GDM1 (cell line): Measurements from ENCODE around the gene TSPAN12.
"Not testable (repeated sequence)": the region's sequence is repeated elsewhere in the genome, so short reads cannot be mapped to it uniquely, and the experiment has no call there.

Source experiments
- DNase-seq: peaks from one replicate; lab custom pipeline; 2025; lab: John Stamatoyannopoulos, UW

Gene TSPAN12

GRCh38 chr7:120805636-120806388 is 52.1 kb downstream of the TSPAN12 start:
- DNase-seq, result peak; percentile 28

- no peak for DNase-seq
Measured at GRCh38 chr7:120802751-120803150, 55.2 kb downstream of the TSPAN12 start.

- no peak for DNase-seq
Measured at GRCh38 chr7:120799813-120800475, 58.0 kb downstream of the TSPAN12 start.

- DNase-seq, result no peak
Measured at GRCh38 chr7:120799147-120799546, 58.8 kb downstream of the TSPAN12 start.

- DNase-seq, result no peak
Measured at GRCh38 chr7:120797026-120797645, 60.8 kb downstream of the TSPAN12 start.

- no peak for DNase-seq
Measured at GRCh38 chr7:120794106-120794729, 63.7 kb downstream of the TSPAN12 start.

- DNase-seq, result no peak
Measured at GRCh38 chr7:120793213-120793936, 64.6 kb downstream of the TSPAN12 start.

GRCh38 chr7:120792861-120793130 is 65.1 kb downstream of the TSPAN12 start:
- no peak for DNase-seq

- peak; percentile 26 for DNase-seq
Measured at GRCh38 chr7:120792091-120792860, 65.7 kb downstream of the TSPAN12 start.

GRCh38 chr7:120785095-120785494 is 72.8 kb downstream of the TSPAN12 start:
- DNase-seq, result no peak

- no peak for DNase-seq
Measured at GRCh38 chr7:120783721-120784120, 74.2 kb downstream of the TSPAN12 start.

GRCh38 chr7:120783273-120783672 is 74.7 kb downstream of the TSPAN12 start:
- no peak for DNase-seq

GRCh38 chr7:120781924-120782323 is 76.0 kb downstream of the TSPAN12 start:
- not testable (repeated sequence) for DNase-seq

GRCh38 chr7:120780938-120781337 is 77.0 kb downstream of the TSPAN12 start:
- DNase-seq, result no peak

- DNase-seq, result not testable (repeated sequence)
Measured at GRCh38 chr7:120780451-120780850, 77.5 kb downstream of the TSPAN12 start.

- not testable (repeated sequence) for DNase-seq
Measured at GRCh38 chr7:120779078-120779477, 78.9 kb downstream of the TSPAN12 start.

GRCh38 chr7:120775755-120776154 is 82.2 kb downstream of the TSPAN12 start:
- DNase-seq, result no peak

- DNase-seq, result no peak
Measured at GRCh38 chr7:120774481-120774880, 83.5 kb downstream of the TSPAN12 start.

- DNase-seq, result no peak
Measured at GRCh38 chr7:120770206-120770605, 87.7 kb downstream of the TSPAN12 start.

- no peak for DNase-seq
Measured at GRCh38 chr7:120760851-120761250, 97.1 kb downstream of the TSPAN12 start.

- no peak for DNase-seq
Measured at GRCh38 chr7:120760050-120760449, 97.9 kb downstream of the TSPAN12 start.
